ENCODE results near the gene RUSF1.
A peak's percentile ranks its signal among the peaks of the same experiment; 100 is the strongest.
"Not testable (repeated sequence)": the region's sequence is repeated elsewhere in the genome, so short reads cannot be mapped to it uniquely, and the experiment has no call there.

Gene RUSF1

DNA sequence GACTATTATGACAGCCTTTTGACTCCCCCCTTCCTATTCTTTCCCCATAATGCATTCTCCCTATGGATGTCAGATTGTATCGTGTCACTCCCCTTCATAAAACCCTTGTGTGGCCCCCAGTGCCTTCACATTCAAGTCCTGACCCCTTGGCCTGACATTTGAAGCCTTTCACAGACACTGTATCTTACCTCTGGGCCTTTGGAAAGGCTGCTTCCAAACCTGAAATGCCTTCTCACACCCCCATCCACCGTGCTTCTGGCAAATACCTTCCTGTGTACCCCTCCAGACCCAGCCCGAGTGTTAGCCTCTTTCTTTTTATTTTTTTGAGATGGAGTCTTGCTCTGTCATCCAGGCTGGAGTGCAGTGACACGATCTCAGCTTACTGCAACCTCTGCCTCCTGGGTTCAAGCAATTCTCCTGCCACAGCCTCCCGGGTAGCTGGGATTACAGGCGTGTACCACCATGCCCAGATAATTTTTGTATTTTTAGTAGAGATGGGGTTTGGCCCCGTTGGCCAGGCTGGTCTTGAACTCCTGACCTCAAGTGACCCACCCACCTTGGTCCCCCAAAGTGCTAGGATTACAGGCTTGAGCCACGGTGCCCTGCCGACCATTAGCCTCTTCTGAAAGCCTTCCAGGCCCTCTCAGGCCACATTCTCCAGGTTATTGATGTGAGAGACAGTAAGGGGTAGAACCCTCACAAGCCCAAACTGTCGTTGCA lies 46.8 kb downstream of the RUSF1 start:
- DNase-seq = no peak
- H3K27me3 Mint-ChIP-seq = no peaks in the 10 kb centered on the region
- H3K4me1 Mint-ChIP-seq (ENCODE audit: low read depth) = peaks cover 33% of the 10 kb centered on the region
- no peaks in the 10 kb centered on the region for H3K9me3 Mint-ChIP-seq
- H3K36me3 Mint-ChIP-seq (ENCODE audit: low read depth) = peaks cover 63% of the 10 kb centered on the region
- no peak overlapping the region for H3K4me3 Mint-ChIP-seq
- H3K27ac Mint-ChIP-seq = peak overlapping the region; percentile 47

DNA sequence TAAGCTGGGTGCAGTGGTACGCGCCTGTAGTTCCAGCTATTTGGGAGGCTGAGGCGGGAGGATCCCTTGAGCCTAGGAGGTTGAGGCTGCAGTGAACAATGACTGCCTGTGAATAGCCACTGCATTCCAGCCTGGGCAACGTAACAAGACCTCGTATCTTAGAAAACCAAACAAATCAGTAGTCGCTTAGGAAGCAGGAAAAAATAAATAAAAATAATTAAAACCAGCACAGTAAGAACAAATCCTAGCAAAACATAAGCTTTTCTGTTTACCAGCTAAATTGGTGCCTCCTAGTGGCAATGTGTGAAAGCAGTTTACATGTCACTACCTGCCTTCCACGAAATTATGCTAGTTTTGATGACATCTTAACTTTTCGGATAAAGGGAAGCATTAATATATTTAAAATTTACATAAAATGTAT lies 47.6 kb downstream of the RUSF1 start:
- H3K4me1 Mint-ChIP-seq (ENCODE audit: low read depth) = peaks cover 39% of the 10 kb centered on the region
- peak overlapping the region; percentile 99 for H3K27ac Mint-ChIP-seq
- no peak for DNase-seq
- H3K36me3 Mint-ChIP-seq (ENCODE audit: low read depth) = peaks cover 63% of the 10 kb centered on the region
- H3K4me3 Mint-ChIP-seq = peak overlapping the region; percentile 86
- no peaks in the 10 kb centered on the region for H3K27me3 Mint-ChIP-seq
- no peaks in the 10 kb centered on the region for H3K9me3 Mint-ChIP-seq

DNA sequence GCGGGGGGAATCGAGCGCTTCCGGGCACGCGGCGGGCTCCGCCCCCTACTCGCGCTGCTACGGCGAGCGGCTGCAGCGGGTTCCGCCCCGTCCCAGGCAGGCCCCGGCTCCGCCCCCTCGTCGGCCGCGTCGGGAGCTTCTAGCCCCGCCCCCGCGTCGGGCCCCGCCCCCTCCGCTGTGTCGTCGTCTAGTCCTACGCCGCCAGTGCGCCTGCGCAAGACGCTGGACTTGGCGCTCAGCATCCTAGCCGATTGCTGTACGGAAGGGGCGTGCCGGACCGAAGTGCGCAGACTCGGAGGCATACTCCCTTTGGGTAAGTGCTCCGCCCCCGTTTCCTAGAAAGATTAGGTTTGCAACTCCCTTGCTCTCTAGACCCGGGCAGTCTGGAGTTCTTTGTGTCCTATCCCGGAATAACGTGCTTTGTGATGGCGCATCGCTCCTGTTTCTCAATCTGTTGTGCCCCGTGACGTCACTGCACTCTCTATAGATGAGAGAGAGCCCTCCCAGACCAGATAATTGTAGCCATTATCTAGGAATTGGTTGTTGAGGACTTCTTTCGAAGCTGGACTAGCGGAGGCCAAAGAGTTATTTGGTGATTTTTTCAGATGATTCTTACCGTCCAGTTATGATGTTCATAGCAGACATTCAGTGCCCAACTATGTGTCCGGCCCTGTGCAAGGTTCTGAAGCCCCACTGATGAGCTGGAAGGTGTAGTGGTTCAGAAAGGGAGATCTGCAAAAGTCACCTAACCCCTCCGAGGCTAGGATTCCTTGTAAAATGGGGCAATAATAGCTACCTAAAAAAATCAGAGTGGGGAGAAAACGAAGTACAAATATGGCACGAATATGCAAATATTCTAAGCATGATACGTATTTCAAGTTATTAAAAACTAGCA lies 48.3 kb downstream of the RUSF1 start:
- peak; percentile 100 for DNase-seq
- peak overlapping the region; percentile 99 for H3K27ac Mint-ChIP-seq
- H3K27me3 Mint-ChIP-seq = no peaks in the 10 kb centered on the region
- peaks cover 46% of the 10 kb centered on the region for H3K4me1 Mint-ChIP-seq (ENCODE audit: low read depth)
- no peaks in the 10 kb centered on the region for H3K9me3 Mint-ChIP-seq
- H3K4me3 Mint-ChIP-seq = peak overlapping the region; percentile 90
- H3K36me3 Mint-ChIP-seq (ENCODE audit: low read depth) = peaks cover 62% of the 10 kb centered on the region

DNA sequence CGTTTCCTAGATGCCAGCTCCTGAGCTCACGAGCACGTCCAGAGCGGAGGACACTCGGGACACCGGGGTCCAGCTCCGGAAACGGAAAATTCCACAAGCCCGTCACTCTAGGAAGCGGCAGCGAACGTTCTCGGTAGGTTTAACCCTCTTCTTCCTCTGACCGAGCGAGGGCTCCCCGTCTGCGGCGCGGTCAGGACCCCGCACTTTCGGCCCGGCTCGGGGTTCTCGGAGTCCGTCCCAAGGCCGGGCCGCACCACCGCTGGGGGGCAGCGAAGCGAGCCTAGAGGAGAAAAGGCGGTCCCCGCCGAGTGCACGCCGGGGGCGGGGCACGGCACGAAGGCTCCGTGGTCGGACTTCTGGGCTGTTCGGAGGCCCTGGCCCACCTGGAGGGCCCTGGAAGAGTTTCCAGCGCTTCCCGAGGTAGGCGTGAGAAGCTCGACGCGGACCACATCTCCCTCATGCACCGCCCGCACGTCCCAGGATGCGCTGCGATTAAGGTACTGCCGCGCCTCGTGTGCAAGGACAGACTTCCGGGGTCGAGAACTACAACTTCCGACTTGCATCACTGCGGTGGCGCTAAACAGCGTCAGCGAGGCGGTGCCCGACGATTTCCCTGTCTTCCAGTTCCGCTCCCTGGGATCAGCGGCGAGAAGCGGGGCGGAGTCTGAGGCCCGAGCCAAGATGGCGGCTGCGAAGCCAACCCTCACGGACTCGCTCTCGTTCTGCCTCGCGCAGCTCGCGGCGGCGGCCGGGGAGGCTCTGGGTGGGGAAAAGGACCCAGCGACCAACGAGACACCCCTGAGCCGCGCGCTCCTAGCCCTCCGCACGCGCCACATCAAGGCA lies 49.1 kb downstream of the RUSF1 start, which contains the start of gene ARMC5:
Gene ARMC5 (plus strand): TSS at position 658 of the 843 bp plus-strand sequence. CDS start 24 bp downstream, at position 682.
- no peaks in the 10 kb centered on the region for H3K27me3 Mint-ChIP-seq
- peak within 1 kb of the TSS; percentile 90 for H3K4me3 Mint-ChIP-seq
- peak within 1 kb of the TSS; percentile 99 for H3K27ac Mint-ChIP-seq
- peaks cover 58% of the 10 kb centered on the region for H3K36me3 Mint-ChIP-seq (ENCODE audit: low read depth)
- H3K9me3 Mint-ChIP-seq = no peaks in the 10 kb centered on the region
- peak; percentile 97 for DNase-seq
- H3K4me1 Mint-ChIP-seq (ENCODE audit: low read depth) = peaks cover 50% of the 10 kb centered on the region

DNA sequence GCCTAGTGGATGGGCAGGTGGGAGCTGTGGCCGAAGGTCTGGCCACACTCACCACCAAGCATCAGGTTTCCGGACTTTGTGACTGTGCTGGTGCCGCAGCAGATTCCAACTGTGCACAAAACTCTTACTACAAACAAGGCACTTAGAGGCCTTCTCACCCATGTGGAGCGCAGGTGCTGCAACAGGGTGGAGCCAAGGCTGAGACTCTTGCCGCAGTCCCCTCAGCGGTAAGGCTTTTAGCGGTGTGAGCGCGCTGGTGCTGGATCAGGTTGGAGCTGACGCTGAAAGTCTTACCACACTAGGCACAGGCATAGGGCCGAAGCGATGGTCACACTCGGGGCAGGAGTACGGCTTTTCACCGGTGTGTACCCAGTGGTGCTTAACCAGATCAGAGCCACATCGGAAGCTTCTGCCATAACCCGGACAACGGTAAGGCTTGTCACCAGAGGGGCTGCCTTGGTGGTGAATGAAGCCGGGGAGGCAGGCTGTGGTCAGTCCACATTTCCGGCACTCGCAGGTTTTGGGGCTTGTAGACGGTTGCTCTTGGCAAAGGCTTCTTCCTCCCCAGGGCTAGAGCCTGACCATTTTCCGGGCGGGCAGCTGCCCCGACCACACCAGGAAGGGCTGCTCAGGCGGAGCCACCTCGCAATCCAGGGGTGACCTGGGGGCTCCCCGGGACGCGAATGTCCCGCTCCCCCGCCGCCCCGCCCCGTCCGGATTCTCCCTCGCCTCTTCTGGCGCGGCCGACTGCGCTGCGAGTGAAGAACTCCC lies 49.9 kb downstream of the RUSF1 start:
- H3K27ac Mint-ChIP-seq = peak overlapping the region; percentile 99
- peaks cover 54% of the 10 kb centered on the region for H3K36me3 Mint-ChIP-seq (ENCODE audit: low read depth)
- peak overlapping the region; percentile 90 for H3K4me3 Mint-ChIP-seq
- peaks cover 55% of the 10 kb centered on the region for H3K4me1 Mint-ChIP-seq (ENCODE audit: low read depth)
- H3K9me3 Mint-ChIP-seq = no peaks in the 10 kb centered on the region
- H3K27me3 Mint-ChIP-seq = no peaks in the 10 kb centered on the region
- peak; percentile 73 for DNase-seq

- no peaks in the 10 kb centered on the region for H3K9me3 Mint-ChIP-seq
- peak overlapping the region; percentile 99 for H3K27ac Mint-ChIP-seq
- peak overlapping the region; percentile 90 for H3K4me3 Mint-ChIP-seq
- H3K27me3 Mint-ChIP-seq = no peaks in the 10 kb centered on the region
- no peak for DNase-seq
- H3K4me1 Mint-ChIP-seq (ENCODE audit: low read depth) = peaks cover 57% of the 10 kb centered on the region
- peaks cover 42% of the 10 kb centered on the region for H3K36me3 Mint-ChIP-seq (ENCODE audit: low read depth)
Observed at GRCh38 chr16:31456988-31457360, 51.2 kb downstream of the RUSF1 start.

- peak overlapping the region; percentile 90 for H3K4me3 Mint-ChIP-seq
- peaks cover 41% of the 10 kb centered on the region for H3K36me3 Mint-ChIP-seq (ENCODE audit: low read depth)
- DNase-seq = no peak
- no peaks in the 10 kb centered on the region for H3K9me3 Mint-ChIP-seq
- no peaks in the 10 kb centered on the region for H3K27me3 Mint-ChIP-seq
- peak overlapping the region; percentile 80 for H3K27ac Mint-ChIP-seq
- H3K4me1 Mint-ChIP-seq (ENCODE audit: low read depth) = peaks cover 57% of the 10 kb centered on the region
Observed at GRCh38 chr16:31455601-31456314, 52.4 kb downstream of the RUSF1 start.

GRCh38 chr16:31453255-31454204 lies 54.7 kb downstream of the RUSF1 start:
- no peak overlapping the region for H3K4me3 Mint-ChIP-seq
- H3K4me1 Mint-ChIP-seq (ENCODE audit: low read depth) = peaks cover 48% of the 10 kb centered on the region
- H3K27ac Mint-ChIP-seq = peak overlapping the region; percentile 63
- no peaks in the 10 kb centered on the region for H3K9me3 Mint-ChIP-seq
- no peaks in the 10 kb centered on the region for H3K27me3 Mint-ChIP-seq
- peak; percentile 23 for DNase-seq
- peaks cover 39% of the 10 kb centered on the region for H3K36me3 Mint-ChIP-seq (ENCODE audit: low read depth)

GRCh38 chr16:31452631-31453106 lies 55.5 kb downstream of the RUSF1 start:
- H3K4me1 Mint-ChIP-seq (ENCODE audit: low read depth) = peaks cover 42% of the 10 kb centered on the region
- peak overlapping the region; percentile 66 for H3K27ac Mint-ChIP-seq
- peaks cover 32% of the 10 kb centered on the region for H3K36me3 Mint-ChIP-seq (ENCODE audit: low read depth)
- DNase-seq = no peak
- H3K27me3 Mint-ChIP-seq = no peaks in the 10 kb centered on the region
- no peaks in the 10 kb centered on the region for H3K9me3 Mint-ChIP-seq
- no peak overlapping the region for H3K4me3 Mint-ChIP-seq

GRCh38 chr16:31451681-31452351 lies 56.4 kb downstream of the RUSF1 start:
- H3K27ac Mint-ChIP-seq = no peak overlapping the region
- H3K27me3 Mint-ChIP-seq = no peaks in the 10 kb centered on the region
- DNase-seq = no peak
- H3K9me3 Mint-ChIP-seq = no peaks in the 10 kb centered on the region
- H3K36me3 Mint-ChIP-seq (ENCODE audit: low read depth) = peaks cover 23% of the 10 kb centered on the region
- no peak overlapping the region for H3K4me3 Mint-ChIP-seq
- peaks cover 34% of the 10 kb centered on the region for H3K4me1 Mint-ChIP-seq (ENCODE audit: low read depth)

GRCh38 chr16:31451201-31451600 lies 57.0 kb downstream of the RUSF1 start:
- Mint-ChIP-seq H3K27me3 (no peaks in the 10 kb centered on the region), H3K4me3 (no peak overlapping the region), H3K27ac (no peak overlapping the region), H3K36me3 (ENCODE audit: low read depth) (peaks cover 18% of the 10 kb centered on the region), H3K9me3 (no peaks in the 10 kb centered on the region), H3K4me1 (ENCODE audit: low read depth) (peaks cover 30% of the 10 kb centered on the region)
- no peak for DNase-seq

GRCh38 chr16:31445931-31446330 lies 62.3 kb downstream of the RUSF1 start:
- H3K27me3 Mint-ChIP-seq; H3K27ac Mint-ChIP-seq; H3K9me3 Mint-ChIP-seq; DNase-seq; H3K4me3 Mint-ChIP-seq; H3K36me3 Mint-ChIP-seq (ENCODE audit: low read depth): not testable (repeated sequence)
- peaks cover 15% of the 10 kb centered on the region for H3K4me1 Mint-ChIP-seq (ENCODE audit: low read depth)

Data from activated T-cell treated with anti-CD3 and anti-CD28 coated beads, Interleukin-2, amount 50 U/mL, for 24 hours (primary cell).